Measurements from ENCODE around the gene NAA25.

DNA sequence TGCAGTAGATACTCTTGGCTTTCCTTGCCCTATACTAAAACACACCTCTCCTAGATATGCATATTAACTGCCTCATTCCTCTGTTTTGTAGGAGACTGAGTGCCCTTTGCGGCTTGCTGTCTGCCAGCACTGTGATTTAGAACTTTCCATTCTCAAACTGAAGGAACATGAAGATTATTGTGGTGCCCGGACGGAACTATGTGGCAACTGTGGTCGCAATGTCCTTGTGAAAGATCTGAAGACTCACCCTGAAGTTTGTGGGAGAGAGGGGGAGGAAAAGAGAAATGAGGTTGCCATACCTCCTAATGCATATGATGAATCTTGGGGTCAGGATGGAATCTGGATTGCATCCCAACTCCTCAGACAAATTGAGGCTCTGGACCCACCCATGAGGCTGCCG lies 32.1 kb upstream of the NAA25 start:
- TF ChIP-seq POLR2AphosphoS5 (IDR thresholded peaks at IDR 0.05; ENCODE audit: low read depth, low read length) (no peak), TAF1 (IDR thresholded peaks at IDR 0.05; ENCODE audit: borderline replicate concordance, insufficient read depth, low read length) (no peak), SIN3A (IDR thresholded peaks at IDR 0.05; ENCODE audit: borderline replicate concordance, insufficient read depth, low read length) (no peak), FOXP2 (optimal IDR thresholded peaks at IDR 0.05; ENCODE audit: borderline replicate concordance, extremely low read depth, extremely low read length, insufficient read depth) (no peak)
- TF ChIP-seq, protein P1, sequence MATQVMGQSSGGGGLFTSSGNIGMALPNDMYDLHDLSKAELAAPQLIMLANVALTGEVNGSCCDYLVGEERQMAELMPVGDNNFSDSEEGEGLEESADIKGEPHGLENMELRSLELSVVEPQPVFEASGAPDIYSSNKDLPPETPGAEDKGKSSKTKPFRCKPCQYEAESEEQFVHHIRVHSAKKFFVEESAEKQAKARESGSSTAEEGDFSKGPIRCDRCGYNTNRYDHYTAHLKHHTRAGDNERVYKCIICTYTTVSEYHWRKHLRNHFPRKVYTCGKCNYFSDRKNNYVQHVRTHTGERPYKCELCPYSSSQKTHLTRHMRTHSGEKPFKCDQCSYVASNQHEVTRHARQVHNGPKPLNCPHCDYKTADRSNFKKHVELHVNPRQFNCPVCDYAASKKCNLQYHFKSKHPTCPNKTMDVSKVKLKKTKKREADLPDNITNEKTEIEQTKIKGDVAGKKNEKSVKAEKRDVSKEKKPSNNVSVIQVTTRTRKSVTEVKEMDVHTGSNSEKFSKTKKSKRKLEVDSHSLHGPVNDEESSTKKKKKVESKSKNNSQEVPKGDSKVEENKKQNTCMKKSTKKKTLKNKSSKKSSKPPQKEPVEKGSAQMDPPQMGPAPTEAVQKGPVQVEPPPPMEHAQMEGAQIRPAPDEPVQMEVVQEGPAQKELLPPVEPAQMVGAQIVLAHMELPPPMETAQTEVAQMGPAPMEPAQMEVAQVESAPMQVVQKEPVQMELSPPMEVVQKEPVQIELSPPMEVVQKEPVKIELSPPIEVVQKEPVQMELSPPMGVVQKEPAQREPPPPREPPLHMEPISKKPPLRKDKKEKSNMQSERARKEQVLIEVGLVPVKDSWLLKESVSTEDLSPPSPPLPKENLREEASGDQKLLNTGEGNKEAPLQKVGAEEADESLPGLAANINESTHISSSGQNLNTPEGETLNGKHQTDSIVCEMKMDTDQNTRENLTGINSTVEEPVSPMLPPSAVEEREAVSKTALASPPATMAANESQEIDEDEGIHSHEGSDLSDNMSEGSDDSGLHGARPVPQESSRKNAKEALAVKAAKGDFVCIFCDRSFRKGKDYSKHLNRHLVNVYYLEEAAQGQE (IDR thresholded peaks at IDR 0.05; ENCODE audit: insufficient read depth in 1 of 2, low read depth in 2 of 2, low read length in 2 of 2): no peak
